Astrocyte of the cerebellum (primary cell): Measurements from ENCODE around the gene C11orf16.

ENCODE experiments used
- DNase-seq: peaks from one replicate; pipeline ENCODE4 v3.0.0-alpha.2; 2011; ENCODE audit warnings: low read depth
- H3K4me3 ChIP-seq: 2 replicates; pipeline ENCODE4 v1.5.1; 2011; ENCODE audit warnings: mild to moderate bottlenecking, low read depth, low read length, moderate library complexity
- CTCF ChIP-seq: IDR thresholded peaks from 2 replicates; pipeline ENCODE4 v1.5.1; 2012; ENCODE audit warnings: low read length, low read depth, moderate library complexity, mild to moderate bottlenecking; ENCODE audit errors: missing control alignments
- in situ Hi-C: cut with HindIII; loops from 2 replicates; pipeline ENCODE4 v1.10.0; 2017; ENCODE audit warnings: low sequenced_read_pairs

The C11orf16 gene

GRCh38 chr11:8956860-8957259 is 24.1 kb upstream of the C11orf16 start:
- no peak for DNase-seq
- TF ChIP-seq CTCF: no peak

GRCh38 chr11:8948886-8949285 is 16.1 kb upstream of the C11orf16 start:
- no peak overlapping the region for H3K4me3 ChIP-seq
- DNase-seq: no peak
- in situ Hi-C loops: loop anchor here (5.0 kb wide), 1 partner anchor 82 kb away; no protein-coding TSS in a partner anchor
- no peak for TF ChIP-seq CTCF

More at GRCh38 chr11:8956860-8957259, 24.1 kb upstream of the C11orf16 start:
- no peak overlapping the region for H3K4me3 ChIP-seq
- in situ Hi-C loops: no loop called here

- in situ Hi-C loops: loop anchor here (5.0 kb wide), 1 partner anchor 80 kb away; no protein-coding TSS in a partner anchor
- no peak for DNase-seq
- TF ChIP-seq CTCF: no peak
- no peak overlapping the region for H3K4me3 ChIP-seq
These were observed 14.6 kb upstream of the C11orf16 start for GRCh38 chr11:8947230-8947943.

- H3K4me3 ChIP-seq: no peak within 1 kb of the TSS
- DNase-seq: no peak
- in situ Hi-C loops: no loop called here
- no peak for TF ChIP-seq CTCF
These were observed 9.8 kb upstream of the C11orf16 start, which contains the start of gene ASCL3 for GRCh38 chr11:8942518-8943066. Gene ASCL3, minus strand, starts transcription at chr11:8943016. Its CDS starts 4,855 bp downstream, at chr11:8938161.

- TF ChIP-seq CTCF: no peak
- in situ Hi-C loops: no loop called here
- DNase-seq: no peak
- H3K4me3 ChIP-seq: no peak overlapping the region
These were observed 8.8 kb upstream of the C11orf16 start for GRCh38 chr11:8941341-8942103.

- in situ Hi-C loops: no loop called here
- no peak overlapping the region for H3K4me3 ChIP-seq
- DNase-seq: no peak
- no peak for TF ChIP-seq CTCF
These were observed 4.9 kb upstream of the C11orf16 start for GRCh38 chr11:8937659-8938058.
